Spleen (tissue), 13 donors: ENCODE results near the gene ITGBL1. TPM values are rescaled to one million over a fixed set of nuclear protein-coding genes. Genes with fewer than 3 reads are reported as not detected.

Experiments used
- DNase-seq: peaks from one replicate; pipeline ENCODE4 v3.0.0-alpha.2; 2020
- H3K27ac ChIP-seq, 8 donors: fragments of 200-600 bp; sonication (generic) in 7 of 8; 1 replicate in 4 of 8; 2 replicates in 4 of 8; pipeline versions ENCODE4 v1.5.0 to v1.8.0; 2016 to 2021; ENCODE audit warnings: inconsistent platforms in 4 of 8, mild to moderate bottlenecking in 4 of 8, moderate library complexity in 1 of 8
- H3K27me3 ChIP-seq, 7 donors: fragments of 200-600 bp; sonication (generic) in 6 of 7; replicated peaks in 1 of 7; 1 replicate in 4 of 7; 2 replicates in 3 of 7; pipeline versions ENCODE4 v1.5.0 to v1.8.0; 2016 to 2021; ENCODE audit warnings: inconsistent platforms in 3 of 7, mild to moderate bottlenecking in 1 of 7
- H3K36me3 ChIP-seq, 6 donors: fragments of 200-600 bp; sonication (generic) in 5 of 6; 1 replicate in 4 of 6; 2 replicates in 2 of 6; pipeline versions ENCODE4 v1.5.0 to v1.8.0; 2016 to 2021; ENCODE audit warnings: inconsistent platforms in 2 of 6
- H3K4me1 ChIP-seq, 6 donors: fragments of 200-600 bp; sonication (generic) in 5 of 6; 1 replicate in 3 of 6; 2 replicates in 3 of 6; pipeline versions ENCODE4 v1.5.0 to v1.8.0; 2016 to 2021; ENCODE audit warnings: inconsistent platforms in 3 of 6
- H3K4me3 ChIP-seq, 8 donors: fragments of 200-600 bp; sonication (generic) in 7 of 8; 1 replicate in 4 of 8; 2 replicates in 4 of 8; pipeline versions ENCODE4 v1.5.0 to v1.8.0; 2016 to 2021; ENCODE audit warnings: inconsistent platforms in 4 of 8, mild to moderate bottlenecking in 4 of 8, moderate library complexity in 2 of 8
- H3K9me3 ChIP-seq, 8 donors: fragments of 200-600 bp; sonication (generic) in 7 of 8; 1 replicate in 4 of 8; 2 replicates in 4 of 8; pipeline versions ENCODE4 v1.5.0 to v1.8.0; 2016 to 2021; ENCODE audit warnings: inconsistent platforms in 4 of 8
- CTCF ChIP-seq, 11 experiments: fragments of 200-600 bp in 7 of 11; fragments of 450-650 bp in 4 of 11; sonication (generic) in 4 of 11; IDR thresholded peaks in 8 of 11; conservative IDR thresholded peaks in 3 of 11; 1 replicate in 7 of 11; 2 replicates in 4 of 11; pipeline versions ENCODE4 v1.4.0 to v1.8.0; 2016 to 2021; ENCODE audit warnings: antibody characterized with exemption in 11 of 11, inconsistent platforms in 4 of 11, mild to moderate bottlenecking in 1 of 11
- POLR2A ChIP-seq, 3 donors: fragments of 450-650 bp; IDR thresholded peaks; one replicate each; pipeline ENCODE4 v1.5.1; 2017; ENCODE audit warnings: antibody characterized with exemption in 3 of 3, mild to moderate bottlenecking in 1 of 3
- POLR2AphosphoS5 ChIP-seq, 3 donors: sonication (generic); formaldehyde crosslinking; IDR thresholded peaks; one replicate each; pipeline ENCODE4 v1.5.1; 2017; ENCODE audit warnings: antibody characterized with exemption in 3 of 3
- WGBS, 5 donors: extraction: QIAGEN DNeasy Blood & Tissue Kit in 3 of 5; methylation state at CpG; one replicate each; pipeline versions ENCODE4 v1.1.5 to v1.1.7; 2013 to 2018; 5-methylcytosine and 5-hydroxymethylcytosine counted together
- intact Hi-C: fragments of 100-400 bp; cut with DNase I; formaldehyde crosslinking; loops from one replicate; pipeline ENCODE4 v1.15.0; 2023; ENCODE audit warnings: low total_unique reads
- long read RNA-seq, 2 donors: transcript quantifications; one replicate each; lab custom pipeline, GENCODE V29; 2026
- polyA plus RNA-seq, 3 donors: library from polyadenylated mRNA; stranded (reverse); fragments of 200-250 nt; gene quantifications; one replicate each; pipeline ENCODE4 v1.2.1, GENCODE V29; 2013
- total RNA-seq, 7 donors: library from RNA; depleted of rRNA in 3 of 7; stranded (reverse); fragments of >200 nt in 3 of 7; fragmentation: NEBNext Ultra II Directional in 4 of 7; extraction: Animal tissue kit (Norgen Biotek cat#: 25700) in 4 of 7; gene quantifications; one replicate each; pipeline versions ENCODE4 v1.1.0 to v1.2.1, GENCODE V29; 2016 to 2021
- donor health status: healthy with polysubstance abuse.
- donor health status: DM: no; HTN: no; CAD: no; lungs with moderate emphysema.
- donor health status: DM: no; HTN: no; CAD: no.
- donor health status: Bipolar disorder and iron deficiency.
- donor health status: healthy.
- donor health status: DM: no; HTN: no; CAD: no.
- donor health status: DM: yes; HTN: yes; CAD: no.

Gene ITGBL1
- total RNA-seq (1 to 10 TPM in 3 of 7 donors, under 1 TPM in 3, not detected in 1; 0.72 to 1.3 (median 0.99) TPM), polyA plus RNA-seq (1 to 10 TPM in 1 of 3 donors, under 1 TPM in 2; 0.48 to 1.6 (median 0.59) TPM)
- long read RNA-seq, donor 1: 0 reads
- long read RNA-seq, donor 2: 0 reads

- Histone ChIP-seq H3K4me1 (peaks cover 0 to 17% (median 3%) of the 10 kb centered on the region in 6 donors), H3K4me3 (peak within 1 kb of the TSS in 4 of 8 donors; percentile 14 to 58 (median 28)), H3K27me3 (peaks cover 0 to 32% (median 7%) of the 10 kb centered on the region in 7 donors), H3K9me3 (no peaks in the 10 kb centered on the region), H3K36me3 (no peaks in the 10 kb centered on the region), H3K27ac (no peak within 1 kb of the TSS)
- TF ChIP-seq CTCF (IDR thresholded peaks at IDR 0.05 in 8 of 11, conservative IDR thresholded peaks at IDR 0.05 in 3 of 11): no peak
- TF ChIP-seq POLR2A (IDR thresholded peaks at IDR 0.05): no peak
- TF ChIP-seq POLR2AphosphoS5 (IDR thresholded peaks at IDR 0.05): no peak
- intact Hi-C loops: no loop called here
- WGBS, 5 donors: 62 to 75% (median 73%) methylated on average over 18 of the region's 18 CpGs
- DNase-seq: no peak
Measured at GRCh38 chr13:101452519-101453485, at the start of gene ITGBL1. ITGBL1 (plus strand) TSS chr13:101452675; CDS start chr13:101452834, 159 bp downstream.

GRCh38 chr13:101406791-101407190, 45.7 kb upstream of the ITGBL1 start:
- H3K4me3 ChIP-seq: no peak overlapping the region
- H3K36me3 ChIP-seq: no peaks in the 10 kb centered on the region
- no peaks in the 10 kb centered on the region for H3K27me3 ChIP-seq
- 57 to 77% (median 66%) methylated on average over 1 of the region's 1 CpG for WGBS, 5 donors
- DNase-seq: no peak
- H3K27ac ChIP-seq: no peak overlapping the region
- intact Hi-C loops: no loop called here
- no peaks in the 10 kb centered on the region for H3K4me1 ChIP-seq
- H3K9me3 ChIP-seq: no peaks in the 10 kb centered on the region
- TF ChIP-seq POLR2AphosphoS5 (IDR thresholded peaks at IDR 0.05): no peak
- TF ChIP-seq POLR2A (IDR thresholded peaks at IDR 0.05): no peak
- no peak for TF ChIP-seq CTCF (IDR thresholded peaks at IDR 0.05 in 8 of 11, conservative IDR thresholded peaks at IDR 0.05 in 3 of 11)

- 77 to 82% (median 79%) methylated on average over 9 of the region's 9 CpGs for WGBS, 5 donors
- no peak for DNase-seq
- H3K9me3 ChIP-seq: no peaks in the 10 kb centered on the region
- H3K4me3 ChIP-seq: no peak overlapping the region
- intact Hi-C loops: no loop called here
- no peaks in the 10 kb centered on the region for H3K4me1 ChIP-seq
- H3K27ac ChIP-seq: no peak overlapping the region
- H3K36me3 ChIP-seq: no peaks in the 10 kb centered on the region
- no peak for TF ChIP-seq CTCF (IDR thresholded peaks at IDR 0.05 in 8 of 11, conservative IDR thresholded peaks at IDR 0.05 in 3 of 11)
- no peak for TF ChIP-seq POLR2AphosphoS5 (IDR thresholded peaks at IDR 0.05)
- TF ChIP-seq POLR2A (IDR thresholded peaks at IDR 0.05): no peak
- no peaks in the 10 kb centered on the region for H3K27me3 ChIP-seq
Measured at GRCh38 chr13:101408154-101408553, 44.3 kb upstream of the ITGBL1 start.
